ENCODE results near the gene DDAH1.

DNA sequence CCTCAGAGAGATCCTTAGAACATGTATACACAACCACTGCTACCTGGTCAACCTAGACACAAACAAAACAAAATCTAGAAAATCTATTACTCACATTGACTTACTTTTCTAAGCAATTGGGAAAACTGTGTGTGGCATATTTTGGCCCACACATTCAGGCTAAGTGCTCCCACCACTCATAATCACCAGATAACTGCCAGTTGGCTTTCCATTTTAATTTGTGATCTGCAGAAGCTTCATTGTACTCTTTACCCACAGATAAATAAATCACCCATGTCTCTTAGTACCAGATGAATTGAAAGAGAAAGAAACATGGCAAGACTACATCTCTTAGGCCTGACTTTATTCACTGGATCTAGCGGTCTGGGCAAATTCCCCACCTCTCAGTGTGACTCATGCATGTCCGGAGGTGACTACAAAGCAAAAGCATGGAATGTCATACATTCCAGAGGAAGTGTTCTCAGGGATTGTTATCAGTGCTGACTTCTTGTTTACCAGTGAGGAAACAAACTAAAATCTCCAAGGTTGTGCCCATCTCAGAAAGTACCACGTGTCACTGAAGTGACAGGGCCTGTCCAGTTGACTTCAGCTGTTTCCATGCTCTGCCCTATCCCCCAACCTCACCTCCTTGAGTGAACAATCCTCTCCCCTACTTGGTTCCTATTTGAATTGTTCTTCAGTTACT, 136.1 kb downstream of the DDAH1 start:
- TF ChIP-seq, protein P1, sequence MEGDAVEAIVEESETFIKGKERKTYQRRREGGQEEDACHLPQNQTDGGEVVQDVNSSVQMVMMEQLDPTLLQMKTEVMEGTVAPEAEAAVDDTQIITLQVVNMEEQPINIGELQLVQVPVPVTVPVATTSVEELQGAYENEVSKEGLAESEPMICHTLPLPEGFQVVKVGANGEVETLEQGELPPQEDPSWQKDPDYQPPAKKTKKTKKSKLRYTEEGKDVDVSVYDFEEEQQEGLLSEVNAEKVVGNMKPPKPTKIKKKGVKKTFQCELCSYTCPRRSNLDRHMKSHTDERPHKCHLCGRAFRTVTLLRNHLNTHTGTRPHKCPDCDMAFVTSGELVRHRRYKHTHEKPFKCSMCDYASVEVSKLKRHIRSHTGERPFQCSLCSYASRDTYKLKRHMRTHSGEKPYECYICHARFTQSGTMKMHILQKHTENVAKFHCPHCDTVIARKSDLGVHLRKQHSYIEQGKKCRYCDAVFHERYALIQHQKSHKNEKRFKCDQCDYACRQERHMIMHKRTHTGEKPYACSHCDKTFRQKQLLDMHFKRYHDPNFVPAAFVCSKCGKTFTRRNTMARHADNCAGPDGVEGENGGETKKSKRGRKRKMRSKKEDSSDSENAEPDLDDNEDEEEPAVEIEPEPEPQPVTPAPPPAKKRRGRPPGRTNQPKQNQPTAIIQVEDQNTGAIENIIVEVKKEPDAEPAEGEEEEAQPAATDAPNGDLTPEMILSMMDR (IDR thresholded peaks at IDR 0.05) = no peak
- no peak for TF ChIP-seq POLR2A (IDR thresholded peaks at IDR 0.05)
